KMS-11 (cell line): ENCODE results near the gene NCOA1.
A peak's percentile ranks its signal among the peaks of the same experiment; 100 is the strongest.

Source experiments
- H2AFZ ChIP-seq: fragments of 200-600 bp; sonication (generic); 2 replicates; pipeline ENCODE4 v1.6.1; 2016; ENCODE audit warnings: antibody characterized with exemption, mixed run types, low read depth
- H3K27ac ChIP-seq: fragments of 200-600 bp; sonication (generic); 2 replicates; pipeline ENCODE4 v1.6.1; 2016; ENCODE audit warnings: mild to moderate bottlenecking, mixed run types
- H3K27me3 ChIP-seq: fragments of 200-600 bp; sonication (generic); 2 replicates; pipeline ENCODE4 v1.6.1; 2017; ENCODE audit warnings: mild to moderate bottlenecking, low read depth, mixed run types, moderate library complexity; ENCODE audit not compliant: insufficient read depth
- H3K36me3 ChIP-seq: fragments of 200-600 bp; sonication (generic); 2 replicates; pipeline ENCODE4 v1.6.1; 2017; ENCODE audit warnings: mild to moderate bottlenecking, mixed run types; ENCODE audit not compliant: insufficient read depth
- H3K4me1 ChIP-seq: fragments of 200-600 bp; sonication (generic); 2 replicates; pipeline ENCODE4 v1.6.1; 2016; ENCODE audit warnings: mild to moderate bottlenecking, low read depth, mixed run types; ENCODE audit not compliant: poor library complexity, severe bottlenecking
- H3K4me2 ChIP-seq: fragments of 200-600 bp; sonication (generic); 2 replicates; pipeline ENCODE4 v1.7.0; 2016; ENCODE audit warnings: mild to moderate bottlenecking, mixed run types
- H3K4me3 ChIP-seq: fragments of 200-600 bp; sonication (generic); IDR thresholded peaks from 2 replicates; pipeline ENCODE4 v1.6.1; 2017; ENCODE audit warnings: low read depth, low read length, mixed read lengths; ENCODE audit not compliant: insufficient read depth
- H3K79me2 ChIP-seq: fragments of 200-600 bp; sonication (generic); 2 replicates; pipeline ENCODE4 v1.6.1; 2016; ENCODE audit warnings: low read depth, mixed run types; ENCODE audit not compliant: insufficient read depth
- H3K9ac ChIP-seq: fragments of 200-600 bp; sonication (generic); 2 replicates; pipeline ENCODE4 v1.6.1; 2016; ENCODE audit warnings: mild to moderate bottlenecking, mixed run types
- H4K20me1 ChIP-seq: fragments of 200-600 bp; sonication (generic); 2 replicates; pipeline ENCODE4 v1.6.1; 2016; ENCODE audit warnings: mild to moderate bottlenecking, mixed run types; ENCODE audit not compliant: insufficient read depth
- CTCF ChIP-seq: fragments of 200-600 bp; sonication (generic); conservative IDR thresholded peaks from 2 replicates; pipeline ENCODE4 v1.6.1; 2017; ENCODE audit warnings: low read depth, mild to moderate bottlenecking, antibody characterized with exemption, low read length, moderate library complexity, mixed read lengths

Gene NCOA1

GRCh38 chr2:24489465-24490180 is 1.4 kb upstream of the NCOA1 start:
- Histone ChIP-seq H3K4me3 (peak overlapping the region; percentile 33), H3K4me1 (peaks cover 22% of the 10 kb centered on the region), H3K9ac (no peak overlapping the region; the same call in 1 of the 2 replicates), H3K27me3 (no peaks in the 10 kb centered on the region), H2AFZ (peak overlapping the region; percentile 90; the same call in 1 of the 2 replicates), H3K27ac (no peak overlapping the region), H3K4me2 (peak overlapping the region; percentile 76; the same call in 1 of the 2 replicates), H3K79me2 (peaks cover 11% of the 10 kb centered on the region; the same call in 1 of the 2 replicates), H4K20me1 (no peaks in the 10 kb centered on the region), H3K36me3 (no peaks in the 10 kb centered on the region)
- no peak for TF ChIP-seq CTCF

GRCh38 chr2:24490181-24490689 is 819 bp upstream of the NCOA1 start:
- H4K20me1 ChIP-seq = no peaks in the 10 kb centered on the region
- peak overlapping the region; percentile 39; the same call in 1 of the 2 replicates for H3K27ac ChIP-seq
- H3K27me3 ChIP-seq = no peaks in the 10 kb centered on the region
- peaks cover 14% of the 10 kb centered on the region; the same call in 1 of the 2 replicates for H3K79me2 ChIP-seq
- peaks cover 22% of the 10 kb centered on the region for H3K4me1 ChIP-seq
- no peaks in the 10 kb centered on the region for H3K36me3 ChIP-seq
- peak overlapping the region; percentile 90 for H2AFZ ChIP-seq
- TF ChIP-seq CTCF = no peak
- H3K9ac ChIP-seq = peak overlapping the region; percentile 45; the same call in 1 of the 2 replicates
- peak overlapping the region; percentile 76 for H3K4me2 ChIP-seq
- H3K4me3 ChIP-seq = peak overlapping the region; percentile 33

GRCh38 chr2:24491542-24492420 is 727 bp downstream of the NCOA1 start:
- no peak for TF ChIP-seq CTCF
- Histone ChIP-seq H2AFZ (peak overlapping the region; percentile 69), H3K27ac (no peak overlapping the region)

More at GRCh38 chr2:24491542-24492420, 727 bp downstream of the NCOA1 start:
- H3K4me2 ChIP-seq = peak overlapping the region; percentile 63
- H3K79me2 ChIP-seq = peaks cover 14% of the 10 kb centered on the region; the same call in 1 of the 2 replicates
- H3K9ac ChIP-seq = peak overlapping the region; percentile 32; the same call in 1 of the 2 replicates
- no peaks in the 10 kb centered on the region for H3K27me3 ChIP-seq
- H3K36me3 ChIP-seq = no peaks in the 10 kb centered on the region
- no peak overlapping the region for H3K4me3 ChIP-seq
- peaks cover 22% of the 10 kb centered on the region for H3K4me1 ChIP-seq
- H4K20me1 ChIP-seq = no peaks in the 10 kb centered on the region
